ENCODE data around the gene MBD6. TPM values are rescaled to one million over a fixed set of nuclear protein-coding genes. Genes with fewer than 3 reads are reported as not detected.

MBD6 gene
- total and polyA plus RNA-seq, 2 of the 4 experiments (the other 2 are of a cell fraction), result 0.90 to 9.3 TPM

DNA sequence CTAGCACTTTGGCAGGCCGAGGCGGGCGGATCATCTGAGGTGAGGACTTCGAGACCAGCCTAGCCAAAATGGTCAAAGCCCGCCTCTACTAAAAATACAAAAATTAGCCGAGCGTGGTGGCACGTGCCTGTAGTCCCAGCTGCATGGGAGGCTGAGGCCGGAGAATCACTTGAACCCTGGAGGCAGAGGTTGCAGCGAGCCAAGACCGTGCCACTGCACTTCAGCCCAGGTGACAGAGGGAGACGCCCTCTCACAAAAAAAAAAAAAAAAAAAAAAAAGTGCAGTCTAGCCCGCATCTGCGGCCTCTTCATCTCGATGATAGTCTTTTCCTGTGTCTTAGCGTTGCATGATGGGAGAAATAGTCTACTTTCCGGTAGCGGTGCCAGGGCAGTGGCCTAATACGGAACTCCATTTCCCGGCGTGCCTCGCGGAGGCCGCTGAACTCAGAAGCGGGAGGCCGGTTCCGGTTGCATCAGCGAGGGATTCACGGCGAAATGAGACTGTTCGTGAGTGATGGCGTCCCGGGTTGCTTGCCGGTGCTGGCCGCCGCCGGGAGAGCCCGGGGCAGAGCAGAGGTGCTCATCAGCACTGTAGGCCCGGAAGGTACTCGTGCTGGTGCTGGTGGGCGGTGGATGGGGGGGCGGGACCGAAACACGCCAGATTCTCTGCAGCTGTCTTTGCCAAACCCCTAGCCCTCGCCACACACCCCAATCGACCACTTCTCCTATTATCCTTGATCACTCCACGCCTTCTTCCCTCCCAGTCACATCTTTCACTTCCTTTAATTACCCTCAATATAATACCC is 34.8 kb upstream of the MBD6 start, which contains the start of gene MARS1:
Gene MARS1 (plus strand): TSS at position 472 of the 805 bp plus-strand sequence. CDS start 23 bp downstream, at position 495.
- Histone ChIP-seq H2AK9ac (replicated peaks; ENCODE audit: low read depth, low read length, poor library complexity) (peak within 1 kb of the TSS; percentile 100), H3K56ac (ENCODE audit: extremely low read depth, insufficient read depth, low read length) (peak within 1 kb of the TSS; percentile 92), H2AFZ (replicated peaks; ENCODE audit: low read length, poor library complexity) (peak within 1 kb of the TSS; percentile 97), H3K9me3 (ENCODE audit: control insufficient read depth, insufficient read depth, low read length) (no peaks in the 10 kb centered on the region), H3K36me3 (ENCODE audit: control insufficient read depth, insufficient read depth, low read length) (peaks cover 27% of the 10 kb centered on the region), H4K91ac (ENCODE audit: insufficient read depth, low read depth, low read length) (peak within 1 kb of the TSS; percentile 90), H3K14ac (replicated peaks; ENCODE audit: low read depth, low read length) (peak within 1 kb of the TSS; percentile 95), H3K4ac (ENCODE audit: low read depth, low read length) (peak within 1 kb of the TSS; percentile 95), H2BK15ac (ENCODE audit: low read depth, low read length) (peak within 1 kb of the TSS; percentile 28; the same call in 1 of the 3 replicates), H4K5ac (ENCODE audit: low read depth, low read length) (peak within 1 kb of the TSS; percentile 96), H3K9ac (ENCODE audit: low read depth, low read length) (peak within 1 kb of the TSS; percentile 99), H3K27me3 (ENCODE audit: control insufficient read depth, insufficient read depth, low read length) (no peaks in the 10 kb centered on the region), H3K23ac (ENCODE audit: low read depth, low read length) (peak within 1 kb of the TSS; percentile 99), H2BK20ac (ENCODE audit: low read depth, low read length) (peak within 1 kb of the TSS; percentile 17; the same call in 1 of the 2 replicates), H3K27ac (ENCODE audit: insufficient read depth, low read length) (peak within 1 kb of the TSS; percentile 96), H2BK120ac (ENCODE audit: low read depth, low read length) (peak within 1 kb of the TSS; percentile 48), H4K8ac (ENCODE audit: low read depth in 2 of 2, low read length in 2 of 2) (peak within 1 kb of the TSS; percentile 93 to 95), H3K4me3 (ENCODE audit: insufficient read depth, low read depth, low read length) (peak within 1 kb of the TSS; percentile 89), H3K79me1 (ENCODE audit: low read depth in 1 of 2, low read length in 2 of 2) (peaks cover 30 to 48% of the 10 kb centered on the region in 2 experiments), H3K18ac (ENCODE audit: low read depth, low read length) (peak within 1 kb of the TSS; percentile 62; the same call in 1 of the 2 replicates), H3K9me1 (ENCODE audit: insufficient read depth, low read length) (peaks cover 15% of the 10 kb centered on the region), H2AK5ac (ENCODE audit: low read depth, low read length) (peak within 1 kb of the TSS; percentile 96), H3K4me1 (ENCODE audit: control insufficient read depth, insufficient read depth, low read length) (peaks cover 8% of the 10 kb centered on the region), H2BK5ac (ENCODE audit: low read depth, low read length, poor library complexity, severe bottlenecking) (peak within 1 kb of the TSS; percentile 88), H3K4me2 (ENCODE audit: low read depth, low read length) (peak within 1 kb of the TSS; percentile 88), H4K20me1 (ENCODE audit: insufficient read depth, low read length) (peaks cover 20% of the 10 kb centered on the region; the same call in 1 of the 2 replicates)
- WGBS, 2 experiments (ENCODE audit: extremely low coverage in 2 of 2, insufficient read length in 1 of 2), result 10 to 100% methylated on average over 1 to 10 of the region's 47 CpGs
- intact Hi-C loops (cut with micrococcal nuclease) (no loop called here), dilution Hi-C loops (cut with HindIII; ENCODE audit: low sequenced_read_pairs, unreplicated experiment) (no loop called here), in situ Hi-C loops (cut with MboI; ENCODE audit: low sequenced_read_pairs) (no loop called here)
- DNase-seq (peak; percentile 96), ATAC-seq (ENCODE audit: low read depth) (peak; percentile 93)
- ChIA-PET POLR2A (ENCODE audit: unreplicated experiment) (no interaction called here), CTCF (no interaction called here)
- no TSS peak for BruUV-seq (replicated peaks)
- peak; percentile 64; the same call in 1 of the 2 replicates for TF ChIP-seq BHLHE40 (IDR thresholded peaks at IDR 0.05; ENCODE audit: low read depth, low read length)
- no peak for TF ChIP-seq SMC3 (IDR thresholded peaks at IDR 0.05; ENCODE audit: low read depth, low read length)
- TF ChIP-seq CHD1 (IDR thresholded peaks at IDR 0.05; ENCODE audit: low read depth, low read length), result no peak
- no peak for TF ChIP-seq RAD21 (IDR thresholded peaks at IDR 0.05; ENCODE audit: low read length)
- peak; percentile 80 for TF ChIP-seq POLR2A (IDR thresholded peaks at IDR 0.05; ENCODE audit: low read depth, low read length)
- 0 out of 2 replicates have a peak, but pooled peaks have one; percentile 37 for TF ChIP-seq MAZ (IDR thresholded peaks at IDR 0.05; ENCODE audit: borderline replicate concordance, low read depth, low read length)
- TF ChIP-seq FOS (IDR thresholded peaks at IDR 0.05; ENCODE audit: low read depth, low read length), result no peak
- TF ChIP-seq ELK1 (IDR thresholded peaks at IDR 0.05; ENCODE audit: borderline replicate concordance, low read depth, low read length), result no peak
- TF ChIP-seq, protein P1, sequence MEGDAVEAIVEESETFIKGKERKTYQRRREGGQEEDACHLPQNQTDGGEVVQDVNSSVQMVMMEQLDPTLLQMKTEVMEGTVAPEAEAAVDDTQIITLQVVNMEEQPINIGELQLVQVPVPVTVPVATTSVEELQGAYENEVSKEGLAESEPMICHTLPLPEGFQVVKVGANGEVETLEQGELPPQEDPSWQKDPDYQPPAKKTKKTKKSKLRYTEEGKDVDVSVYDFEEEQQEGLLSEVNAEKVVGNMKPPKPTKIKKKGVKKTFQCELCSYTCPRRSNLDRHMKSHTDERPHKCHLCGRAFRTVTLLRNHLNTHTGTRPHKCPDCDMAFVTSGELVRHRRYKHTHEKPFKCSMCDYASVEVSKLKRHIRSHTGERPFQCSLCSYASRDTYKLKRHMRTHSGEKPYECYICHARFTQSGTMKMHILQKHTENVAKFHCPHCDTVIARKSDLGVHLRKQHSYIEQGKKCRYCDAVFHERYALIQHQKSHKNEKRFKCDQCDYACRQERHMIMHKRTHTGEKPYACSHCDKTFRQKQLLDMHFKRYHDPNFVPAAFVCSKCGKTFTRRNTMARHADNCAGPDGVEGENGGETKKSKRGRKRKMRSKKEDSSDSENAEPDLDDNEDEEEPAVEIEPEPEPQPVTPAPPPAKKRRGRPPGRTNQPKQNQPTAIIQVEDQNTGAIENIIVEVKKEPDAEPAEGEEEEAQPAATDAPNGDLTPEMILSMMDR (conservative IDR thresholded peaks at IDR 0.05; ENCODE audit: low read depth, low read length), result no peak; the same call in 1 of the 2 replicates
- TF ChIP-seq, protein P2, sequence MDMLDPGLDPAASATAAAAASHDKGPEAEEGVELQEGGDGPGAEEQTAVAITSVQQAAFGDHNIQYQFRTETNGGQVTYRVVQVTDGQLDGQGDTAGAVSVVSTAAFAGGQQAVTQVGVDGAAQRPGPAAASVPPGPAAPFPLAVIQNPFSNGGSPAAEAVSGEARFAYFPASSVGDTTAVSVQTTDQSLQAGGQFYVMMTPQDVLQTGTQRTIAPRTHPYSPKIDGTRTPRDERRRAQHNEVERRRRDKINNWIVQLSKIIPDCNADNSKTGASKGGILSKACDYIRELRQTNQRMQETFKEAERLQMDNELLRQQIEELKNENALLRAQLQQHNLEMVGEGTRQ (IDR thresholded peaks at IDR 0.05; ENCODE audit: low read depth, low read length), result no peak
- peak; percentile 79; the same call in 1 of the 2 replicates for TF ChIP-seq MXI1 (IDR thresholded peaks at IDR 0.05; ENCODE audit: borderline replicate concordance, low read depth, low read length)
- TF ChIP-seq RFX5 (IDR thresholded peaks at IDR 0.05; ENCODE audit: low read depth, low read length), result no peak
- TF ChIP-seq RCOR1 (IDR thresholded peaks at IDR 0.05; ENCODE audit: insufficient replicate concordance, low read length), result no peak
- no peak for TF ChIP-seq NFE2L2 (IDR thresholded peaks at IDR 0.05; ENCODE audit: low read depth, low read length)
